Measurements from ENCODE around the gene PTPN3. TPM values are rescaled to one million over a fixed set of nuclear protein-coding genes. Genes with fewer than 3 reads are reported as not detected.

Gene PTPN3
- total and polyA plus RNA-seq, 2 donors (not counting 1 experiment from before 2014, with no cell fraction given), result not detected

DNA sequence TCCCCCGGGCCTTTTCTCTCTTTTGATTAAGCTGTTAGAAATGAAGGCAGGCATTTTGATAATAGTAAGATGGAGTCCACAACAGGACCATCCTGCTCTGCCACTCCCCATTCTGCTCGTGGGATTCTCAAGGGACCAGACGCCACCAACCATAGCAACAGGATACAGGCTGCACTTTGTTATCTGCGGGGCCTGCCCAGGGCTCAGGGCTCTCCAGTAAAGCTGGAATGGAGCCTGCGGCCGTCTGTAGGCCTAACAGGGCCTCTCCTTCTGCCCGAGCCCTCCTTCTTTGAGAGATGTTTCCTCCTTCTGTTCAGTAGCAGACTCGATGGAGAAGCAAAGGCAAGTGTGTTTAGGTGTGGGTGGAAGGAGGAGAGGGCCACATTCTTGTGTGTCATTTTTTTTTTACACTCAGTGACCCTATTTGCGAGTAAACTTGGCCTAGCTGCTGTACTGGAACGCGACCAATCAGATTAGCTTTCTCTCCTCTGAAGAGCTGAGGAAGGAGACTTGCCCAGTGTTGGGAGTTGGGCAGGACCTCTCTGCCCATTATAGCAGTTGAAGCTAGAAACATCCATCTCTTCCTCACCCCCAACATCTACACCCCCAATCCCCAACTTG, 168.4 kb downstream of the PTPN3 start:
- Mint-ChIP-seq H3K4me3 (no peak overlapping the region), H3K27ac (no peak overlapping the region), H3K27me3 (peaks cover 40% of the 10 kb centered on the region), H3K9me3 (ENCODE audit: insufficient read depth) (no peaks in the 10 kb centered on the region), H3K4me1 (no peaks in the 10 kb centered on the region)
- Histone ChIP-seq H4K20me1 (ENCODE audit: control insufficient read depth, insufficient read depth, low read length, poor library complexity, severe bottlenecking) (no peaks in the 10 kb centered on the region), H3K4me2 (replicated peaks; ENCODE audit: low read depth, low read length, poor library complexity, severe bottlenecking) (no peak overlapping the region), H3K27me3 (replicated peaks in 1 of 4; ENCODE audit: control extremely low read depth in 1 of 4, control insufficient read depth in 3 of 4, insufficient read depth in 4 of 4, low read length in 3 of 4) (peaks cover 0 to 4% (median 1%) of the 10 kb centered on the region in 4 experiments), H3K4me3 (ENCODE audit: control extremely low read depth in 1 of 5, extremely low read depth in 1 of 5, insufficient read depth in 1 of 5, low read depth in 2 of 5, low read length in 4 of 5) (no peak overlapping the region), H3K9ac (ENCODE audit: low read length) (no peak overlapping the region), H2AFZ (ENCODE audit: insufficient read depth, low read depth, low read length, poor library complexity, severe bottlenecking) (no peak overlapping the region), H3K79me2 (ENCODE audit: control insufficient read depth, insufficient read depth, low read length) (no peaks in the 10 kb centered on the region), H3K4me1 (ENCODE audit: control insufficient read depth in 2 of 2, insufficient read depth in 2 of 2, low read length in 2 of 2) (no peaks in the 10 kb centered on the region), H3K27ac (ENCODE audit: low read length in 2 of 2) (no peak overlapping the region), H3K36me3 (replicated peaks in 1 of 2; ENCODE audit: control extremely low read depth in 1 of 2, control insufficient read depth in 1 of 2, extremely low read depth in 1 of 2, insufficient read depth in 2 of 2, low read length in 1 of 2) (no peaks in the 10 kb centered on the region), H3K9me3 (ENCODE audit: control extremely low read depth in 1 of 3, control insufficient read depth in 2 of 3, insufficient read depth in 1 of 3, low read length in 2 of 3) (peaks cover 0 to 3% (median 0%) of the 10 kb centered on the region in 3 donors)
- no peak for TF ChIP-seq EZH2 (IDR thresholded peaks at IDR 0.05; ENCODE audit: borderline replicate concordance, insufficient read depth, low read depth, low read length, poor library complexity, severe bottlenecking)
- TF ChIP-seq, protein P1, sequence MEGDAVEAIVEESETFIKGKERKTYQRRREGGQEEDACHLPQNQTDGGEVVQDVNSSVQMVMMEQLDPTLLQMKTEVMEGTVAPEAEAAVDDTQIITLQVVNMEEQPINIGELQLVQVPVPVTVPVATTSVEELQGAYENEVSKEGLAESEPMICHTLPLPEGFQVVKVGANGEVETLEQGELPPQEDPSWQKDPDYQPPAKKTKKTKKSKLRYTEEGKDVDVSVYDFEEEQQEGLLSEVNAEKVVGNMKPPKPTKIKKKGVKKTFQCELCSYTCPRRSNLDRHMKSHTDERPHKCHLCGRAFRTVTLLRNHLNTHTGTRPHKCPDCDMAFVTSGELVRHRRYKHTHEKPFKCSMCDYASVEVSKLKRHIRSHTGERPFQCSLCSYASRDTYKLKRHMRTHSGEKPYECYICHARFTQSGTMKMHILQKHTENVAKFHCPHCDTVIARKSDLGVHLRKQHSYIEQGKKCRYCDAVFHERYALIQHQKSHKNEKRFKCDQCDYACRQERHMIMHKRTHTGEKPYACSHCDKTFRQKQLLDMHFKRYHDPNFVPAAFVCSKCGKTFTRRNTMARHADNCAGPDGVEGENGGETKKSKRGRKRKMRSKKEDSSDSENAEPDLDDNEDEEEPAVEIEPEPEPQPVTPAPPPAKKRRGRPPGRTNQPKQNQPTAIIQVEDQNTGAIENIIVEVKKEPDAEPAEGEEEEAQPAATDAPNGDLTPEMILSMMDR (IDR thresholded peaks at IDR 0.05), result no peak
- DNase-seq (no peak), ATAC-seq (ENCODE audit: low read depth) (no peak)
- CTCF ChIA-PET, result no interaction called here
- intact Hi-C loops (cut with micrococcal nuclease), result no loop called here
- WGBS (ENCODE audit: insufficient coverage), result 84% methylated on average over 6 of the region's 11 CpGs
- POLR2A ChIA-PET, result no interaction called here

DNA sequence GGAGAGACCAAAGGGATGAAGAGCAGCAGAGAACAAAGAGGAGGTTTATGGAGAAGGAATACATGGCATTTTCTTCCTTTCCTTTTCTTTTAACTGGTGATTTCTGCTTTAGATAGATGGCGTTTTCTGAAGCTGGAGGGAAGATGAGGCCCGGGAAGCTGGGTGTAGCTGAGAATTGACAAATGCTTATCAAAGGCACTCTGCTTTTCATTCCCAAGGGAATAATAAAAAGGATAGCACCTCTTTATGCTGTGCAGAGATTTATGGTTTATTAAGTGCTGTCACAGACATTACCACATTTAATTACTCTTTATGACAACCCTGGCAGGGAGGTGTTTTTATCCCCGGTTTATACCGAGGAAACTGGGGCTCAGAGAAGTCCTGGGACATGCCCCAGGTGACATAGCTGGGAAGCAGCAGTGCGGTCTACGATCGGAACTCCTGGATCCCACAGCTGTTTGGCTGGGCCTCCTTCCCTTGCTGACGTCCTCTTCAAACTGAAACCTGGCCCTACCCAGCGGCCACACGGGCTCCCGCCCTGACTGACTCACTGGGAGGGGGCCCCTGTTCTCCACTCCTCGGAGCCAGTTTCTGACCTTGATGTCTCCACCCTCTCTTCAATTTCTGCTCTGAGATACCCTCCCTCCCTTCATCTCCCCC, 169.0 kb downstream of the PTPN3 start:
- ChIA-PET POLR2A (no interaction called here), CTCF (interaction anchor here (0.6 kb wide), 1 partner anchor 133 kb away, joined by 3 read pairs; no protein-coding TSS in a partner anchor)
- WGBS (ENCODE audit: insufficient coverage), result 75% methylated on average over 5 of the region's 12 CpGs
- no peak overlapping the region for H3K27ac ChIP-seq (ENCODE audit: low read length in 2 of 2)
- peaks cover 0 to 4% (median 1%) of the 10 kb centered on the region in 4 experiments for H3K27me3 ChIP-seq (replicated peaks in 1 of 4; ENCODE audit: control extremely low read depth in 1 of 4, control insufficient read depth in 3 of 4, insufficient read depth in 4 of 4, low read length in 3 of 4)
- TF ChIP-seq EZH2 (IDR thresholded peaks at IDR 0.05; ENCODE audit: borderline replicate concordance, insufficient read depth, low read depth, low read length, poor library complexity, severe bottlenecking), result no peak
- TF ChIP-seq, protein P1 (IDR thresholded peaks at IDR 0.05), result no peak
- Mint-ChIP-seq H3K4me3 (no peak overlapping the region), H3K27ac (no peak overlapping the region), H3K9me3 (ENCODE audit: insufficient read depth) (no peaks in the 10 kb centered on the region), H3K27me3 (peaks cover 42% of the 10 kb centered on the region), H3K4me1 (no peaks in the 10 kb centered on the region)
- H2AFZ ChIP-seq (ENCODE audit: insufficient read depth, low read depth, low read length, poor library complexity, severe bottlenecking), result no peak overlapping the region
- no peak overlapping the region for H3K9ac ChIP-seq (ENCODE audit: low read length)
- intact Hi-C loops (cut with micrococcal nuclease), result no loop called here
- H3K4me2 ChIP-seq (replicated peaks; ENCODE audit: low read depth, low read length, poor library complexity, severe bottlenecking), result no peak overlapping the region
- ATAC-seq (ENCODE audit: low read depth), result no peak
- H3K36me3 ChIP-seq (replicated peaks in 1 of 2; ENCODE audit: control extremely low read depth in 1 of 2, control insufficient read depth in 1 of 2, extremely low read depth in 1 of 2, insufficient read depth in 2 of 2, low read length in 1 of 2), result no peaks in the 10 kb centered on the region
- no peak for DNase-seq
- peaks cover 0 to 3% (median 0%) of the 10 kb centered on the region in 3 donors for H3K9me3 ChIP-seq (ENCODE audit: control extremely low read depth in 1 of 3, control insufficient read depth in 2 of 3, insufficient read depth in 1 of 3, low read length in 2 of 3)
- H3K4me3 ChIP-seq (ENCODE audit: control extremely low read depth in 1 of 5, extremely low read depth in 1 of 5, insufficient read depth in 1 of 5, low read depth in 2 of 5, low read length in 4 of 5), result no peak overlapping the region
- H4K20me1 ChIP-seq (ENCODE audit: control insufficient read depth, insufficient read depth, low read length, poor library complexity, severe bottlenecking), result no peaks in the 10 kb centered on the region
- H3K4me1 ChIP-seq (ENCODE audit: control insufficient read depth in 2 of 2, insufficient read depth in 2 of 2, low read length in 2 of 2), result no peaks in the 10 kb centered on the region
- no peaks in the 10 kb centered on the region for H3K79me2 ChIP-seq (ENCODE audit: control insufficient read depth, insufficient read depth, low read length)

Measured in B cell (primary cell).